HepG2 (cell line): ENCODE data around the gene CCDC201. TPM values are rescaled to one million over a fixed set of nuclear protein-coding genes. Genes with fewer than 3 reads are reported as not detected.

Source experiments
- AKAP8 ChIP-seq: sonication (generic); formaldehyde crosslinking; IDR thresholded peaks from 2 replicates; pipeline ENCODE4 v1.5.1; 2020; ENCODE audit warnings: mild to moderate bottlenecking, missing genetic modification reagents
- FUBP1 ChIP-seq: sonication (generic); formaldehyde crosslinking; IDR thresholded peaks from 2 replicates; pipeline ENCODE4 v1.5.1; 2020; ENCODE audit warnings: missing genetic modification reagents, mild to moderate bottlenecking, borderline replicate concordance
- RAD51 ChIP-seq: fragments of 450-650 bp; IDR thresholded peaks from 2 replicates; pipeline ENCODE4 v1.6.1; 2016; ENCODE audit warnings: borderline replicate concordance
- SMARCC2 ChIP-seq: fragments of 450-650 bp; IDR thresholded peaks from 2 replicates; pipeline ENCODE4 v1.6.1; 2017; ENCODE audit warnings: antibody characterized with exemption, mild to moderate bottlenecking
- ZSCAN20 ChIP-seq: sonication (generic); formaldehyde crosslinking; IDR thresholded peaks from 2 replicates; pipeline ENCODE4 v1.4.0; 2020; ENCODE audit warnings: missing genetic modification reagents, mild to moderate bottlenecking, borderline replicate concordance
- polyA plus RNA-seq, 8 experiments: library from polyadenylated mRNA; depleted of rRNA in 3 of 8; stranded (reverse) in 7 of 8; unstranded in 1 of 8; fragments of >200 nt; fragmentation: Illumina TruSeq in 4 of 8; extraction: Trizol in 4 of 8; gene quantifications; 2 replicates each; pipeline versions ENCODE4 v1.2.1 to v1.2.3, GENCODE V29; 2011 to 2016; ENCODE audit warnings: low read depth in 4 of 8, missing spikeins in 1 of 8, mixed read lengths in 1 of 8; ENCODE audit not compliant: insufficient read depth in 1 of 8
- total RNA-seq, 5 experiments: library from RNA; depleted of rRNA; stranded (reverse); fragments of >200 nt; fragmentation: Illumina TruSeq; extraction: Trizol; gene quantifications; 2 replicates each; pipeline ENCODE4 v1.2.3, GENCODE V29; 2016; ENCODE audit warnings: low read depth in 1 of 5
- TF ChIP-seq, protein P1 (sequence below): sonication (generic); formaldehyde crosslinking; IDR thresholded peaks from 2 replicates; pipeline ENCODE4 v1.4.0; 2020; ENCODE audit warnings: missing genetic modification reagents
- TF ChIP-seq, protein P2 (sequence below): sonication (generic); formaldehyde crosslinking; IDR thresholded peaks from 2 replicates; pipeline ENCODE4 v1.5.0; 2020; ENCODE audit warnings: missing genetic modification reagents
- TF ChIP-seq, protein P3 (sequence below): sonication (generic); formaldehyde crosslinking; IDR thresholded peaks from 2 replicates; pipeline ENCODE4 v1.8.1; 2023; ENCODE audit warnings: mild to moderate bottlenecking, moderate library complexity, missing genetic modification reagents
- TF ChIP-seq, protein P4 (sequence below): sonication (generic); formaldehyde crosslinking; IDR thresholded peaks from 2 replicates; pipeline ENCODE4 v1.4.0; 2020; ENCODE audit warnings: mild to moderate bottlenecking, missing genetic modification reagents
- TF ChIP-seq, protein P5 (sequence below): IDR thresholded peaks from 2 replicates; pipeline ENCODE4 v1.6.1; 2012; ENCODE audit warnings: low read length, improper control_type of control experiment
- TF ChIP-seq, protein P6 (sequence below): sonication (generic); formaldehyde crosslinking; IDR thresholded peaks from 2 replicates; pipeline ENCODE4; 2020; ENCODE audit warnings: missing genetic modification reagents, mild to moderate bottlenecking, borderline replicate concordance

CCDC201 gene
- total and polyA plus RNA-seq, 2 of the 13 experiments (the other 11 are each of a cell fraction or from before 2014, with no cell fraction given), result 0.92 TPM; not detected in 1

GRCh38 chr7:45889367-45890067 lies 16.6 kb upstream of the CCDC201 start (continued):
- TF ChIP-seq FUBP1, result peak; percentile 65; the same call in 1 of the 2 replicates
- TF ChIP-seq ZSCAN20 (CRISPR knock-in tag), result no peak
- TF ChIP-seq RAD51, result no peak
- TF ChIP-seq, protein P1, sequence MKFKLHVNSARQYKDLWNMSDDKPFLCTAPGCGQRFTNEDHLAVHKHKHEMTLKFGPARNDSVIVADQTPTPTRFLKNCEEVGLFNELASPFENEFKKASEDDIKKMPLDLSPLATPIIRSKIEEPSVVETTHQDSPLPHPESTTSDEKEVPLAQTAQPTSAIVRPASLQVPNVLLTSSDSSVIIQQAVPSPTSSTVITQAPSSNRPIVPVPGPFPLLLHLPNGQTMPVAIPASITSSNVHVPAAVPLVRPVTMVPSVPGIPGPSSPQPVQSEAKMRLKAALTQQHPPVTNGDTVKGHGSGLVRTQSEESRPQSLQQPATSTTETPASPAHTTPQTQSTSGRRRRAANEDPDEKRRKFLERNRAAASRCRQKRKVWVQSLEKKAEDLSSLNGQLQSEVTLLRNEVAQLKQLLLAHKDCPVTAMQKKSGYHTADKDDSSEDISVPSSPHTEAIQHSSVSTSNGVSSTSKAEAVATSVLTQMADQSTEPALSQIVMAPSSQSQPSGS (CRISPR knock-in tag), result no peak
- TF ChIP-seq, protein P2, sequence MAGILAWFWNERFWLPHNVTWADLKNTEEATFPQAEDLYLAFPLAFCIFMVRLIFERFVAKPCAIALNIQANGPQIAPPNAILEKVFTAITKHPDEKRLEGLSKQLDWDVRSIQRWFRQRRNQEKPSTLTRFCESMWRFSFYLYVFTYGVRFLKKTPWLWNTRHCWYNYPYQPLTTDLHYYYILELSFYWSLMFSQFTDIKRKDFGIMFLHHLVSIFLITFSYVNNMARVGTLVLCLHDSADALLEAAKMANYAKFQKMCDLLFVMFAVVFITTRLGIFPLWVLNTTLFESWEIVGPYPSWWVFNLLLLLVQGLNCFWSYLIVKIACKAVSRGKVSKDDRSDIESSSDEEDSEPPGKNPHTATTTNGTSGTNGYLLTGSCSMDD (CRISPR knock-in tag), result no peak
- TF ChIP-seq, protein P3, sequence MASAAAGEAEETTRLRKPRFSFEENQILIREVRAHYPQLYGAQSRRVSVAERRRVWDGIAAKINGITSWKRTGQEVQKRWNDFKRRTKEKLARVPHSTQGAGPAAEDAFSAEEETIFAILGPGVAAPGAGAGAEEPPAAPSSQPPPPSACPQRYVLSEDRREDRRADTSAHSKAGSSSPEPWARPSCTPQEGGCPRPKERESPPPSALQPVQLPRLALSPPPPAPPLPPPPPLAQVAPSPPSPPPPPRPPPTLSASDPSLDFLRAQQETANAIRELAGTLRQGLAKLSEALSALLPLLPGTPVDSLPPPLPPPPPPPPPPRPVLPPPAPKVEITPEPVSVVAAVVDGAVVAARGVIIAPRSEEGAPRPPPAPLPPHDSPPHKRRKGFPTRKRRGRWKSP (CRISPR knock-in tag), result no peak
- no peak for TF ChIP-seq AKAP8 (CRISPR knock-in tag)
- TF ChIP-seq SMARCC2, result no peak
- TF ChIP-seq, protein P4, sequence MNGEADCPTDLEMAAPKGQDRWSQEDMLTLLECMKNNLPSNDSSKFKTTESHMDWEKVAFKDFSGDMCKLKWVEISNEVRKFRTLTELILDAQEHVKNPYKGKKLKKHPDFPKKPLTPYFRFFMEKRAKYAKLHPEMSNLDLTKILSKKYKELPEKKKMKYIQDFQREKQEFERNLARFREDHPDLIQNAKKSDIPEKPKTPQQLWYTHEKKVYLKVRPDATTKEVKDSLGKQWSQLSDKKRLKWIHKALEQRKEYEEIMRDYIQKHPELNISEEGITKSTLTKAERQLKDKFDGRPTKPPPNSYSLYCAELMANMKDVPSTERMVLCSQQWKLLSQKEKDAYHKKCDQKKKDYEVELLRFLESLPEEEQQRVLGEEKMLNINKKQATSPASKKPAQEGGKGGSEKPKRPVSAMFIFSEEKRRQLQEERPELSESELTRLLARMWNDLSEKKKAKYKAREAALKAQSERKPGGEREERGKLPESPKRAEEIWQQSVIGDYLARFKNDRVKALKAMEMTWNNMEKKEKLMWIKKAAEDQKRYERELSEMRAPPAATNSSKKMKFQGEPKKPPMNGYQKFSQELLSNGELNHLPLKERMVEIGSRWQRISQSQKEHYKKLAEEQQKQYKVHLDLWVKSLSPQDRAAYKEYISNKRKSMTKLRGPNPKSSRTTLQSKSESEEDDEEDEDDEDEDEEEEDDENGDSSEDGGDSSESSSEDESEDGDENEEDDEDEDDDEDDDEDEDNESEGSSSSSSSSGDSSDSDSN (CRISPR knock-in tag), result peak; percentile 13; the same call in 1 of the 2 replicates
- TF ChIP-seq, protein P5, sequence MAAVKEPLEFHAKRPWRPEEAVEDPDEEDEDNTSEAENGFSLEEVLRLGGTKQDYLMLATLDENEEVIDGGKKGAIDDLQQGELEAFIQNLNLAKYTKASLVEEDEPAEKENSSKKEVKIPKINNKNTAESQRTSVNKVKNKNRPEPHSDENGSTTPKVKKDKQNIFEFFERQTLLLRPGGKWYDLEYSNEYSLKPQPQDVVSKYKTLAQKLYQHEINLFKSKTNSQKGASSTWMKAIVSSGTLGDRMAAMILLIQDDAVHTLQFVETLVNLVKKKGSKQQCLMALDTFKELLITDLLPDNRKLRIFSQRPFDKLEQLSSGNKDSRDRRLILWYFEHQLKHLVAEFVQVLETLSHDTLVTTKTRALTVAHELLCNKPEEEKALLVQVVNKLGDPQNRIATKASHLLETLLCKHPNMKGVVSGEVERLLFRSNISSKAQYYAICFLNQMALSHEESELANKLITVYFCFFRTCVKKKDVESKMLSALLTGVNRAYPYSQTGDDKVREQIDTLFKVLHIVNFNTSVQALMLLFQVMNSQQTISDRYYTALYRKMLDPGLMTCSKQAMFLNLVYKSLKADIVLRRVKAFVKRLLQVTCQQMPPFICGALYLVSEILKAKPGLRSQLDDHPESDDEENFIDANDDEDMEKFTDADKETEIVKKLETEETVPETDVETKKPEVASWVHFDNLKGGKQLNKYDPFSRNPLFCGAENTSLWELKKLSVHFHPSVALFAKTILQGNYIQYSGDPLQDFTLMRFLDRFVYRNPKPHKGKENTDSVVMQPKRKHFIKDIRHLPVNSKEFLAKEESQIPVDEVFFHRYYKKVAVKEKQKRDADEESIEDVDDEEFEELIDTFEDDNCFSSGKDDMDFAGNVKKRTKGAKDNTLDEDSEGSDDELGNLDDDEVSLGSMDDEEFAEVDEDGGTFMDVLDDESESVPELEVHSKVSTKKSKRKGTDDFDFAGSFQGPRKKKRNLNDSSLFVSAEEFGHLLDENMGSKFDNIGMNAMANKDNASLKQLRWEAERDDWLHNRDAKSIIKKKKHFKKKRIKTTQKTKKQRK, result no peak
- TF ChIP-seq, protein P6, sequence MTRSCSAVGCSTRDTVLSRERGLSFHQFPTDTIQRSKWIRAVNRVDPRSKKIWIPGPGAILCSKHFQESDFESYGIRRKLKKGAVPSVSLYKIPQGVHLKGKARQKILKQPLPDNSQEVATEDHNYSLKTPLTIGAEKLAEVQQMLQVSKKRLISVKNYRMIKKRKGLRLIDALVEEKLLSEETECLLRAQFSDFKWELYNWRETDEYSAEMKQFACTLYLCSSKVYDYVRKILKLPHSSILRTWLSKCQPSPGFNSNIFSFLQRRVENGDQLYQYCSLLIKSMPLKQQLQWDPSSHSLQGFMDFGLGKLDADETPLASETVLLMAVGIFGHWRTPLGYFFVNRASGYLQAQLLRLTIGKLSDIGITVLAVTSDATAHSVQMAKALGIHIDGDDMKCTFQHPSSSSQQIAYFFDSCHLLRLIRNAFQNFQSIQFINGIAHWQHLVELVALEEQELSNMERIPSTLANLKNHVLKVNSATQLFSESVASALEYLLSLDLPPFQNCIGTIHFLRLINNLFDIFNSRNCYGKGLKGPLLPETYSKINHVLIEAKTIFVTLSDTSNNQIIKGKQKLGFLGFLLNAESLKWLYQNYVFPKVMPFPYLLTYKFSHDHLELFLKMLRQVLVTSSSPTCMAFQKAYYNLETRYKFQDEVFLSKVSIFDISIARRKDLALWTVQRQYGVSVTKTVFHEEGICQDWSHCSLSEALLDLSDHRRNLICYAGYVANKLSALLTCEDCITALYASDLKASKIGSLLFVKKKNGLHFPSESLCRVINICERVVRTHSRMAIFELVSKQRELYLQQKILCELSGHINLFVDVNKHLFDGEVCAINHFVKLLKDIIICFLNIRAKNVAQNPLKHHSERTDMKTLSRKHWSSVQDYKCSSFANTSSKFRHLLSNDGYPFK, result no peak
